NK-92 (cell line): Measurements from ENCODE around the gene CLEC1B.
"Not testable (repeated sequence)": the region's sequence is repeated elsewhere in the genome, so short reads cannot be mapped to it uniquely, and the experiment has no call there.

Experiments
- DNase-seq: peaks from one replicate; lab custom pipeline; 2025; ENCODE audit not compliant: unreplicated experiment; lab: John Stamatoyannopoulos, UW

Gene CLEC1B

GRCh38 chr12:9999016-9999415 lies at the start of gene CLEC1B:
CLEC1B (minus strand) TSS chr12:9999121; CDS start chr12:9999100, 21 bp downstream.
- no peak for DNase-seq

GRCh38 chr12:10048526-10048925 lies 49.6 kb upstream of the CLEC1B start:
- DNase-seq = no peak

- DNase-seq = no peak
Observed at GRCh38 chr12:10042167-10042566, 43.2 kb upstream of the CLEC1B start.

GRCh38 chr12:10033783-10034545 lies 35.0 kb upstream of the CLEC1B start:
- DNase-seq = no peak

- DNase-seq = no peak
Observed at GRCh38 chr12:10031771-10032175, 32.9 kb upstream of the CLEC1B start.

GRCh38 chr12:10031321-10031720 lies 32.4 kb upstream of the CLEC1B start:
- no peak for DNase-seq

- no peak for DNase-seq
Observed at GRCh38 chr12:10030446-10030845, 31.5 kb upstream of the CLEC1B start, which contains the start of gene CLEC9A. CLEC9A (plus strand) TSS chr12:10030682; CDS start chr12:10052688, 22,006 bp downstream.

- DNase-seq = no peak
Observed at GRCh38 chr12:10027721-10028120, 28.8 kb upstream of the CLEC1B start.

GRCh38 chr12:10027311-10027710 lies 28.4 kb upstream of the CLEC1B start:
- DNase-seq = no peak

GRCh38 chr12:10026666-10027065 lies 27.7 kb upstream of the CLEC1B start:
- not testable (repeated sequence) for DNase-seq

GRCh38 chr12:10025236-10025635 lies 26.3 kb upstream of the CLEC1B start:
- no peak for DNase-seq

GRCh38 chr12:10021342-10021741 lies 22.4 kb upstream of the CLEC1B start:
- DNase-seq = no peak

- DNase-seq = no peak
Observed at GRCh38 chr12:10018386-10018785, 19.5 kb upstream of the CLEC1B start.

GRCh38 chr12:10016881-10017280 lies 18.0 kb upstream of the CLEC1B start:
- no peak for DNase-seq

- DNase-seq = no peak
Observed at GRCh38 chr12:10015450-10015849, 16.5 kb upstream of the CLEC1B start.

GRCh38 chr12:10012630-10013330 lies 13.9 kb upstream of the CLEC1B start:
- DNase-seq = no peak

- DNase-seq = no peak
Observed at GRCh38 chr12:10001171-10001776, 2.4 kb upstream of the CLEC1B start.

- DNase-seq = no peak
Observed at GRCh38 chr12:9992296-9992695, 6.6 kb downstream of the CLEC1B start.

- no peak for DNase-seq
Observed at GRCh38 chr12:9991876-9992275, 7.0 kb downstream of the CLEC1B start.

- no peak for DNase-seq
Observed at GRCh38 chr12:9980126-9980525, 18.8 kb downstream of the CLEC1B start.

- no peak for DNase-seq
Observed at GRCh38 chr12:9977916-9978315, 21.0 kb downstream of the CLEC1B start.

- DNase-seq = not testable (repeated sequence)
Observed at GRCh38 chr12:9976626-9977025, 22.3 kb downstream of the CLEC1B start.
